Effector memory CD8-positive, alpha-beta T cell (primary cell): ENCODE data around the gene MBD3L3.
A peak's percentile ranks its signal among the peaks of the same experiment; 100 is the strongest.
"Not testable (repeated sequence)": the region's sequence is repeated elsewhere in the genome, so short reads cannot be mapped to it uniquely, and the experiment has no call there.

Experiments
- ATAC-seq: fragments of 150-1000 bp; cut with Tn5 transposase; replicated peaks from 2 replicates; pipeline ENCODE4 v1.10.0; 2021; ENCODE audit warnings: mild to moderate bottlenecking, moderate library complexity
- DNase-seq, 3 experiments: peaks; one replicate each; pipeline ENCODE4 v3.0.0; 2021
- H3K27ac Mint-ChIP-seq, 2 donors: one replicate each; pipeline ENCODE4 v1.8.0; 2022; ENCODE audit warnings: mild to moderate bottlenecking in 2 of 2, mixed read lengths in 2 of 2, moderate library complexity in 2 of 2
- H3K27me3 Mint-ChIP-seq, 2 donors: one replicate each; pipeline ENCODE4 v1.8.0; 2022; ENCODE audit warnings: mixed read lengths in 2 of 2
- H3K36me3 Mint-ChIP-seq: one replicate; pipeline ENCODE4 v1.8.0; 2022; ENCODE audit warnings: mild to moderate bottlenecking, moderate library complexity, mixed read lengths; ENCODE audit not compliant: insufficient read depth
- H3K4me1 Mint-ChIP-seq, 2 donors: one replicate each; pipeline ENCODE4 v1.8.0; 2022; ENCODE audit warnings: low read depth in 2 of 2, mixed read lengths in 2 of 2
- H3K4me3 Mint-ChIP-seq, 2 donors: one replicate each; pipeline ENCODE4 v1.8.0; 2022; ENCODE audit warnings: mild to moderate bottlenecking in 2 of 2, mixed read lengths in 2 of 2, moderate library complexity in 2 of 2
- H3K9me3 Mint-ChIP-seq, 2 donors: one replicate each; pipeline ENCODE4 v1.8.0; 2022; ENCODE audit warnings: mixed read lengths in 2 of 2

Gene MBD3L3

DNA sequence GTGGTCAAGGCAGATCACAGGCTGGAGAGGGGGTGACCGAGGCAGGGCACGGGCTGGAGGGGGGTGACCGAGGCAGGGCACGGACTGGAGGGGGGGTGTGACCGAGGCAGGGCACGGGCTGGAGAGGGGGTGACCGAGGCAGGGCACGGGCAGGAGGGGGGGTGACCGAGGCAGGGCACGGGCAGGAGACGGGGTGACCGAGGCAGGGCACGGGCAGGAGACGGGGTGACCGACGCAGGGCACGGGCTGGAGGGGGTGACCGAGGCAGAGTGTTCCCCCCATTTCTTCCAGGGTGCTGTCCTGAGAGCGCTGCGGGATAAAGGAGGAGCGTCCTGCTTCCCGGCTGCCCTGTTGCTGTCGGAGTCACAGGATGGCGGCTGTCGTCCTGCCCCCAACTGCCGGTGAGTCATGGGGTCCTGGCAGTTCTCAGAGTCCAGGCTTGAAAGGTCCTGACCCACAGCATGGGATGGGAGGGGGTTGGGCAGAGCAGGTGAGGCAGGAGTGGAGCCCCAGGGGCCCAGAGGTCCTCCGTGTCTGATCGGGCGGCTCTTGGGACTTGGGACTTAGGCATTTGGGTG is 16.3 kb upstream of the MBD3L3 start:
- ATAC-seq (no peak), DNase-seq (no peak)
- H3K27me3 Mint-ChIP-seq = no peaks in the 10 kb centered on the region
- H3K27ac Mint-ChIP-seq = no peak overlapping the region
- peaks cover 96% of the 10 kb centered on the region for H3K36me3 Mint-ChIP-seq
- peaks cover 5 to 7% of the 10 kb centered on the region in 2 donors for H3K4me1 Mint-ChIP-seq
- peaks cover 6 to 14% of the 10 kb centered on the region in 2 donors for H3K9me3 Mint-ChIP-seq
- H3K4me3 Mint-ChIP-seq = no peak overlapping the region

DNA sequence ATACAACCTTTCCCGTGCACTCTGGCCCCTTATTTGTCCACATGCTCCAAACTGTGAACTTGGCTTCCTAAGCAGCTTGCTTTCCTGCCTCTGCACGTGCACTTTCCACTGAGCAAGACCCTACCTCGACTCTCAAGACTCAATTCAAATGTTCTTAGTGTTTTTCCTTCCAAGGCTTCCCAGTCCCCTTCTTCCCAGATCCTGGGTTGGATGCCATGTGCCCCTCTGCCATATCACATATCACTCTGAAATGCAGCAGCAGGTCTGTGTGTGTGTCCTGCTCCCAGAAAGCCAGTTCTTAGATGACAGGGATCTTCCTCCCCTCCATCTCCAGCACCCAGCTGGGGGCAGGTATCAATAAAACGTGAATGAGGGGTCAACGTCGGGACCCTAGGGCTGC is 14.1 kb upstream of the MBD3L3 start:
- H3K4me1 Mint-ChIP-seq = peaks cover 11 to 17% of the 10 kb centered on the region in 2 donors
- peak overlapping the region in 1 of 2 donors; percentile 3 for H3K4me3 Mint-ChIP-seq
- ATAC-seq (no peak), DNase-seq (no peak)
- H3K36me3 Mint-ChIP-seq = peaks cover 83% of the 10 kb centered on the region
- H3K27ac Mint-ChIP-seq = no peak overlapping the region
- H3K27me3 Mint-ChIP-seq = no peaks in the 10 kb centered on the region
- H3K9me3 Mint-ChIP-seq = peaks cover 0 to 2% of the 10 kb centered on the region in 2 donors

DNA sequence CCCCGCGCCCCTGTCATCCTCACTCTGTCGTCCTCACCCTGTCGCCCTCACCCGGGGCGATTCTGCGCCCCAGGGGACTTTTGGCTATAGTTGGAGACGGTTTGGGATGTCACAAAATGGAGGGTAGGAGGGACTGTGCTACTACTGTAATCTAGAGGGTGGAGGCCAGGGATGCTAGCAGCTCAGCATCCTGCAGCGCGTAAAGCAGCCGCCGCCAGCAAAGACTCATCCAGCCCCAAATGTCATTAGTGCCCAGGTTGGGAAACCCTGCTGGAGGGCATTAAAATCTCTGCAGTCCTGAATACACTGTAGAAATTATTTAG is 11.4 kb upstream of the MBD3L3 start:
- no peaks in the 10 kb centered on the region for H3K27me3 Mint-ChIP-seq
- peaks cover 11 to 17% of the 10 kb centered on the region in 2 donors for H3K4me1 Mint-ChIP-seq
- peaks cover 56% of the 10 kb centered on the region for H3K36me3 Mint-ChIP-seq
- peak overlapping the region; percentile 96 to 97 for H3K27ac Mint-ChIP-seq
- DNase-seq = peak in 1 of 3 experiments; percentile 13
- peak; percentile 19 for ATAC-seq
- H3K4me3 Mint-ChIP-seq = peak overlapping the region; percentile 97 to 98
- no peaks in the 10 kb centered on the region for H3K9me3 Mint-ChIP-seq

DNA sequence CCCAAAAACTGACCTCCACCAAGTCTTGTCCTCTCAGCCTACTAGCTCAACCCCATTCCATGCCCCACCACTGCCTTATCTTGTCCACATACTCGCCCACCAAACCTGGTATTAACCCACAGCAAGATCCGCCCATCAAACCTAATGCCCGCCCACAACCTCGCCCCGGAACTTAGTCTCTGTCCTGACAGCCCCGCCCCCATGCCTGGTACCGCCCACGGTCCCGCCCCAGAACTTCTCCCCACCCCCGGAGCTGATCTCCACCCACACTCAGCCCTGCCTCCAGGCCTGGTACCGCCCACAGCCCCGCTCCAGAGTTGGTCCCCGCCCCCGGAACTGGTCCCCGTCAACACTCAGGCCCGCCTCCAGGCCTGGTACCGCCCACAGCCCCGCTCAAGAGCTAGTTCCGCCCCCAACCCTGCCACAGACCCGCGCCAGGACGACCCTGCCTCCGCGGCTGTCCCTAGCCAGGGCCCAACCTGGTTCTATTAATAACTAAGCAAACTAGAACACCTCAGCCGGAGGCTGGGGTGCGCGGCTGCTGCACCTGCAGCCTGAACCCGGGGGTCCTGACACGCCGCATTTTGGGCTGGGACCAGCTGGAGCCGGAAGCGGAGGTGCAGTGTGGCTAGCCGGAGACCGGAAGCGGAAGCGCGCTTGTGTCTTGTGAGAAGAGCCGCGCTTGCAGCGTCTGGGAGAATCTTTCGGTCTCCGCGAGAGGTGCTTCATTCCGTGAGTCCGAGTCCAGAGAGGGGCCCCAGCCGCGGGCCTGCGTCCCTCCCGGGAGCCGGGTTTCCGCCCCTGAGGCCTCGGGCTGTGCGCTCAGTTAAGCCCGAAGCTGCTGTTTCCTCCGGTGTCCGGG is 10.8 kb upstream of the MBD3L3 start, which contains the start of gene ZNF557:
Gene ZNF557 (plus strand): TSS at position 662 of the 862 bp plus-strand sequence. CDS start 5,372 bp downstream, outside the sequence.
- Mint-ChIP-seq H3K4me1 (peaks cover 9 to 13% of the 10 kb centered on the region in 2 donors), H3K27me3 (no peaks in the 10 kb centered on the region), H3K27ac (peak within 1 kb of the TSS; percentile 96 to 97), H3K9me3 (no peaks in the 10 kb centered on the region), H3K4me3 (peak within 1 kb of the TSS; percentile 97 to 98), H3K36me3 (peaks cover 53% of the 10 kb centered on the region)
- ATAC-seq (peak; percentile 94), DNase-seq (peak; percentile 99 to 100 (median 99))

DNA sequence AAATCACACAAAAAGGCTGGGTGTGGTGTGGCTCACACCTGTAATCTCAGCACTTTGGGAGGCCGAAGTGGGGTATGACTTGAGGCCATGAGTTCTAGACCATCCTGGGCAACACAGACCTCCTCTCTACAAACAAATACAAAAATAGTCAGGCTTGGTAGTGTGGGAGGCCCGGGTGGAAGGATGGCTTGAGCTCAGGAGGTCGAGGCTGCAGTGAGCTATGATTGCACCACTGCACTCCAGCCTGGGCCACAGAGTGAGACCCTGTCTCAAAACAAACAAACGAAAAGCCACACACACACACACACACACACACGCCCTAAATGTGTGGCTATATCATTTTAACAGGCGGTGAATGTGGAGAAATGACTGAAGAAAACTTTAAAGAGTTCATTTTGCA is 10.1 kb upstream of the MBD3L3 start:
- DNase-seq = no peak
- peaks cover 46% of the 10 kb centered on the region for H3K36me3 Mint-ChIP-seq
- H3K27me3 Mint-ChIP-seq = no peaks in the 10 kb centered on the region
- H3K9me3 Mint-ChIP-seq = no peaks in the 10 kb centered on the region
- peaks cover 9 to 13% of the 10 kb centered on the region in 2 donors for H3K4me1 Mint-ChIP-seq
- H3K4me3 Mint-ChIP-seq = peak overlapping the region; percentile 97 to 98
- ATAC-seq = no peak
- peak overlapping the region; percentile 96 to 97 for H3K27ac Mint-ChIP-seq

DNA sequence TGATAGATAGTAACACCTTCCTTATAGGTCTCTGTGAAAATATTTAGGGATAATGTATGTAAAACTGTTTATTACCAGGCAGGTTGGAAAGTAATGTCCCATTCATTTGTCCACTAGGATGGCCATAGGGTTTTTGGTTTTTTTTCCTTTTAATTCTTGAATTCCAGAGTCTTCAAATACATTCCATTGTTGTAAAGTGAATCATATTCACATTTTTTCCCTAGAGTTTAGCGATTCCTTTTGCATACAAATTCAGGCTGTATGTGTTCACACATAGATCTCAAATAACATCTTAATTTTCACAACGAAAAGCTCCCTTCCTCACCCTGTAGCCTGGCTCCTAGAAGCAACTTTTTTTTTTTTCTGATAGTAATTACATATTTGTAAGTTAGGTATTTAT is 9.2 kb upstream of the MBD3L3 start:
- no peak overlapping the region for H3K4me3 Mint-ChIP-seq
- H3K27me3 Mint-ChIP-seq = no peaks in the 10 kb centered on the region
- ATAC-seq = no peak
- H3K9me3 Mint-ChIP-seq = no peaks in the 10 kb centered on the region
- no peak overlapping the region for H3K27ac Mint-ChIP-seq
- no peak for DNase-seq
- H3K36me3 Mint-ChIP-seq = peaks cover 37% of the 10 kb centered on the region
- H3K4me1 Mint-ChIP-seq = peaks cover 9 to 12% of the 10 kb centered on the region in 2 donors

DNA sequence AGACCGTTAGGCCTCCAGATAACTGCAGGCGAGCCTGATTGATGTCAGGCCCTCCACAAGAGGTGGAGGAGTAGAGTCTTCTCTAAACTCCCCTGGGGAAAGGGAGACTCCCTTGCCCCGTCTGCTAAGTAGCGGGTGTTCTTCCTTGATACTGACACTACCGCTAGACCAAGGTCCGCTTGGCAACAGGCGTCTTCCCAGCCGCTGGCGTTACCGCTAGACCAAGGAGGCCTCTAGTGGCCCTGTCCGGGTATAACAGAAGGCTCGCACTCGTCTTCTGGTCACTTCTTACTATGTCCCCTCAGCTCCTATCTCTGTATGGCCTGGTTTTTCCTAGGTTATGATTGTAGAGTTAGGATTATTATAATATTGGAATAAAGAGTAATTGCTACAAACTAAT is 8.6 kb upstream of the MBD3L3 start:
- not testable (repeated sequence) for ATAC-seq, H3K27ac Mint-ChIP-seq, H3K4me1 Mint-ChIP-seq, DNase-seq, H3K27me3 Mint-ChIP-seq, H3K9me3 Mint-ChIP-seq, H3K4me3 Mint-ChIP-seq
- H3K36me3 Mint-ChIP-seq = peaks cover 31% of the 10 kb centered on the region

DNA sequence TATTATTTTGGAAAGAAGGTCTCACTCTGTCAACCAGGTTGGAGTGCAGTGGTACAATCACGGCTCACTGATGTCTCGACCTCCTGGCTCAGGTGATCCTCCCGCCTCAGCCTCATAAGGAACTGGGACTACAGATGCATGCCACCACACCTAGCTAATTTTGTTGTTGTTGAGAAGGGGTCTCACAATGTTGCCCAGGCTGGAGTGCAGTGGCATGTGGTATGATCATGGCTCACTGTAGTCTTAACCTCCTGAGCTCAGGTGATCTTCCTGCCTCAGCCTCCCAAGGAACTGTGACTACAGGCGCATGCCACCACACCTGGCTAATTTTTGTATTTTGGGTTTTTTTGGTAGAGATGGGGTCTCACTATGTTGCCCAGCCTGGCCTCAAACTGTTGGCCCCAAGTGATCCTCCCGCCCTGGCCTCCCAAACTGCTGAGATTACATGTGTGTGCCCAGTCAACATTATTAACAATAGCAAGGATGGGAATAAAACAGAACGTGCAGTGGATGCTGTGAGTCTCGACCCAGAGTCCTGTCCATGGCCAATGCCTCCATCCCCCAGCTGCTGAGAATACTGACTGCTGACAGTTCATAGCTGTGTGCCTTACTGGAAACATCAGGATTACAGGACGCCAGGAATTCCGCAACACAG is 5.4 kb upstream of the MBD3L3 start:
- no peaks in the 10 kb centered on the region for H3K27me3 Mint-ChIP-seq
- H3K4me1 Mint-ChIP-seq = peaks cover 2 to 3% of the 10 kb centered on the region in 2 donors
- peak overlapping the region in 1 of 2 donors; percentile 65 for H3K27ac Mint-ChIP-seq
- H3K9me3 Mint-ChIP-seq = no peaks in the 10 kb centered on the region
- ATAC-seq (peak; percentile 12), DNase-seq (no peak)
- no peak overlapping the region for H3K4me3 Mint-ChIP-seq
- H3K36me3 Mint-ChIP-seq = peaks cover under 1% of the 10 kb centered on the region

DNA sequence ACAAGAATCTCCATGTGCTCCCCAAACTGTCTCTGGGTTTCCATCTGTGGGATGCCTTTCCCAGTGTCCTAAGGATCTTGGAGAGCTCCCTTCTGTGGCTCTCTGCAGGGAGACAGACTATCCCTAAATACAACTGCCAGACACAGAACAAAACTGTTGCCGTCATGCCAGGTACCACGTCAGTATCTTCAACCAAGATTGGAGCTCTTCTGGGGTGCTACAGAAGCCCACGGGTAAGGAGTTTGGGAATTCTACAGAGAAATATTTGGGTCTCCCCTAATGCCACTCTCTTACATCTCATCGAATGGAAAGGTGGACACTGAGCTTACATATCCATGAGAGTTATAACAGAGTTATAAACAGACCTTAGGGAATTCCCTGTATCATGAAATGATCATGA is 4.9 kb upstream of the MBD3L3 start:
- no peak for DNase-seq
- Mint-ChIP-seq H3K27ac (no peak overlapping the region), H3K9me3 (no peaks in the 10 kb centered on the region), H3K27me3 (no peaks in the 10 kb centered on the region), H3K4me1 (no peaks in the 10 kb centered on the region), H3K36me3 (no peaks in the 10 kb centered on the region), H3K4me3 (no peak overlapping the region)
- no peak for ATAC-seq

DNA sequence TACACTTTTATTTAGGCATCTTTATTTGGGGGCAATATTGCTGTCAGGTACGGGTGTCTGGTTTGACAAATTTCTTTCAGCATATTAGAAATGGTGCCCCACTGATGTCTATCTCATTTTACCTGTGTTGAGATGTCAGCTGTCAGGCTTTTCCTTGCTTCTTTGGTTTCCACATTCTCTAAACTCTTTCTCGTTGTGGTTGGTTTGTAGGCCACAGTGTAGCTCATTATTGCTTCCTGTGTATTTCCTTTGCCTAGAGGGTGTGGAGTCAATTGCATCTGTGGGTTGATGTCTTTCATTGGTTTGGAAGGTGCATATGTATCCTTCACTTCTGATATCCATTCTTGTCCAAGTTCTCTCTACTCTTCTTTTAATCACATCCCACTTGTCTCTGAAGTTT is 1.5 kb upstream of the MBD3L3 start:
- H3K27me3 Mint-ChIP-seq, H3K9me3 Mint-ChIP-seq, H3K27ac Mint-ChIP-seq, H3K36me3 Mint-ChIP-seq, DNase-seq, H3K4me1 Mint-ChIP-seq, H3K4me3 Mint-ChIP-seq: not testable (repeated sequence)
- peak; percentile 72 for ATAC-seq

DNA sequence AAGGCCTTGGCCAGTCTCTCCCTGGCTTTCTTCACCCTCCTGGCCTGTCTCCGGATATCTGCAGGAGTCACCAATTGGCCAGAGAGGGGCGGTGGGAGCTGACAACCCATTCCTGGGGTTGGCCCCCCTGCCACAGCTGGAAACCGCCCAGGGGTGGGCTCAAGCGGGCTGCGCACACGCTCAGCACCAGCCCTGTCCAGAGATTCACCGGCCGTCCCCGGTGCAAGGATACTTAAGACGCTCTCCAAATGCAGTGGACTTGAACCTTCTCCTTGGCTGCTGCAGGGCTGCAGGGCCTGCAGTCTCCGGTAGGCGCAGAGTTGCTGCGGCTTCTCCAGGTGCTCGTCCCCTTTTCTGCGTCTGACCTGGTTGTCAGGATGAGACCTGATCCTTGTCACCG is 2.1 kb downstream of the MBD3L3 start:
- H3K27me3 Mint-ChIP-seq, H3K4me3 Mint-ChIP-seq, H3K9me3 Mint-ChIP-seq, ATAC-seq, DNase-seq, H3K36me3 Mint-ChIP-seq, H3K4me1 Mint-ChIP-seq, H3K27ac Mint-ChIP-seq: not testable (repeated sequence)

DNA sequence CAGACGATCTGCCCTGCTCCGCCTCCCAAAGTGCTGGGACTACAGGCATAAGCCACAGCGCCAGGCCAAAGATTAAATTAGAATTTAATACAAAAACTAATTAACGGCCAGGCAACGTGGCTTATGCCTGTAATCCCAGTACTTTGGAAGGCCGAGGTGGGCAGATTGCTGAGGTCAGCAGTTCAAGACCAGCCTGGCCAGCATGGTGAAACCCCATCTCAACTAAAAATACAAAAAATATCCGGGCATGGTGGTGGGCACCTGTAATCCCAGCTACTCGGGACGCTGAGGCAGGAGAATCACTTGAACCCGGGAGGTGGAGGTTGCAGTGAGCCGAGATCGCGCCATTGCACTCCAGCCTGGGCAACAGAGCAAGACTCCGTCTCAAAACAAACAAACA is 2.8 kb downstream of the MBD3L3 start:
- not testable (repeated sequence) for H3K27me3 Mint-ChIP-seq, H3K4me1 Mint-ChIP-seq, H3K4me3 Mint-ChIP-seq, H3K27ac Mint-ChIP-seq, ATAC-seq, H3K9me3 Mint-ChIP-seq, H3K36me3 Mint-ChIP-seq, DNase-seq

DNA sequence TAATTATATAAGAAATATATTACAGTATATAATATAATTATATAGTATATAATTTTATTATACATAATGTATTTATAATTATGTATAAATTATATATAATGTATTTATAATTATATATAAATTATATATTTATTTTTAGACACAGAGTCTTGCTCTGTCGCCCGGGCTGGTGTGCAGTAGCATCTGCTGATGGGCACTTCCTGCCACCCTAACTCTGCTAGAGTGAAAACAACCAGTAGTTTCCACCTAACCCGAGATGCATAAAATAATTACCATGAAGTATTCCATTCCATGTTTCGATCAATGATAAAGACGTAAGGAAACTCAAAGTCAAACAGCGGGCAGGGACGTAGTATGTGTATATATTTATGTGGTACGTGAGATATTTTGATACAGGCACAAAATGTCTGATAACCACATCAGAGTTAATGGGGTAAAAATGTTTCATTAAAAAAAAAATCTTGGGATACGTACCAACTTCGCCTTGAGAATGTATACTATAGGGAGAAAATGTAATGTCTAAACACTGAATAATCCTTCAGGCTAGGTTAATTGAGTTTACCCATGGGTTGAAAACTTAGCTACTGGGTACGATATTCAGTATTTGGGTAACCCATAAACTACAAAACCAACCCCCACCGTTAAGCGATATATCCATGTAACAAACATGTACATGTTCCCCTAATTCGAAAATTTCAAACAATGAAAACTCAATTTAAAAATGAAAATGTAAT is 3.7 kb downstream of the MBD3L3 start:
- not testable (repeated sequence) for H3K4me1 Mint-ChIP-seq, H3K4me3 Mint-ChIP-seq, H3K9me3 Mint-ChIP-seq, H3K36me3 Mint-ChIP-seq, DNase-seq, H3K27me3 Mint-ChIP-seq, ATAC-seq, H3K27ac Mint-ChIP-seq
